ENCODE measurements around the gene CA7. TPM values are rescaled to one million over a fixed set of nuclear protein-coding genes. Genes with fewer than 3 reads are reported as not detected.

CA7 gene
- polyA plus RNA-seq, 1 donor from 2014 or later: not detected

GRCh38 chr16:66842765-66843164, 1.4 kb upstream of the CA7 start:
- Histone ChIP-seq H3K36me3 (ENCODE audit: insufficient read depth, low read length) (no peaks in the 10 kb centered on the region), H3K9ac (ENCODE audit: low read length) (no peak overlapping the region), H3K9me3 (ENCODE audit: low read length) (no peaks in the 10 kb centered on the region), H3K4me3 (ENCODE audit: low read length) (no peak overlapping the region), H3K27me3 (ENCODE audit: insufficient read depth, low read depth, low read length) (peaks cover 47% of the 10 kb centered on the region), H3K79me2 (replicated peaks; ENCODE audit: insufficient read depth, low read length) (no peaks in the 10 kb centered on the region), H3K4me2 (ENCODE audit: low read length) (no peak overlapping the region), H4K20me1 (ENCODE audit: insufficient read depth) (no peaks in the 10 kb centered on the region), H3K27ac (ENCODE audit: low read length) (no peak overlapping the region), H3F3A (ENCODE audit: insufficient read depth, low read length, poor library complexity, severe bottlenecking) (no peaks in the 10 kb centered on the region), H2AFZ (ENCODE audit: low read depth, low read length) (no peak overlapping the region), H3K9me2 (ENCODE audit: insufficient read depth, low read length) (no peaks in the 10 kb centered on the region)
- TF ChIP-seq RAD21 (conservative IDR thresholded peaks at IDR 0.05) (no peak), SMC3 (conservative IDR thresholded peaks at IDR 0.05; ENCODE audit: poor library complexity) (no peak), POLR2AphosphoS5 (IDR thresholded peaks at IDR 0.05) (no peak), EP300 (conservative IDR thresholded peaks at IDR 0.05; ENCODE audit: poor library complexity, severe bottlenecking) (no peak), REST (IDR thresholded peaks at IDR 0.05; ENCODE audit: borderline replicate concordance) (no peak), EZH2 (IDR thresholded peaks at IDR 0.05; ENCODE audit: borderline replicate concordance, insufficient read depth, low read length, poor library complexity, severe bottlenecking) (no peak), CTCF (IDR thresholded peaks at IDR 0.05; ENCODE audit: poor library complexity, severe bottlenecking) (no peak), MXI1 (conservative IDR thresholded peaks at IDR 0.05; ENCODE audit: poor library complexity, severe bottlenecking) (no peak), TAF1 (IDR thresholded peaks at IDR 0.05; ENCODE audit: low read depth) (no peak)

GRCh38 chr16:66843191-66843590, 1.0 kb upstream of the CA7 start:
- Histone ChIP-seq H4K20me1 (ENCODE audit: insufficient read depth) (no peaks in the 10 kb centered on the region), H3K36me3 (ENCODE audit: insufficient read depth, low read length) (no peaks in the 10 kb centered on the region), H3F3A (ENCODE audit: insufficient read depth, low read length, poor library complexity, severe bottlenecking) (no peaks in the 10 kb centered on the region), H2AFZ (ENCODE audit: low read depth, low read length) (no peak overlapping the region), H3K4me3 (ENCODE audit: low read length) (no peak overlapping the region), H3K27ac (ENCODE audit: low read length) (no peak overlapping the region), H3K9me3 (ENCODE audit: low read length) (no peaks in the 10 kb centered on the region), H3K27me3 (ENCODE audit: insufficient read depth, low read depth, low read length) (peaks cover 47% of the 10 kb centered on the region), H3K9me2 (ENCODE audit: insufficient read depth, low read length) (no peaks in the 10 kb centered on the region), H3K79me2 (replicated peaks; ENCODE audit: insufficient read depth, low read length) (no peaks in the 10 kb centered on the region), H3K9ac (ENCODE audit: low read length) (no peak overlapping the region), H3K4me2 (ENCODE audit: low read length) (no peak overlapping the region)
- TF ChIP-seq EZH2 (IDR thresholded peaks at IDR 0.05; ENCODE audit: borderline replicate concordance, insufficient read depth, low read length, poor library complexity, severe bottlenecking) (no peak), CTCF (IDR thresholded peaks at IDR 0.05; ENCODE audit: poor library complexity, severe bottlenecking) (no peak), EP300 (conservative IDR thresholded peaks at IDR 0.05; ENCODE audit: poor library complexity, severe bottlenecking) (no peak), SMC3 (conservative IDR thresholded peaks at IDR 0.05; ENCODE audit: poor library complexity) (no peak), MXI1 (conservative IDR thresholded peaks at IDR 0.05; ENCODE audit: poor library complexity, severe bottlenecking) (no peak), POLR2AphosphoS5 (IDR thresholded peaks at IDR 0.05) (no peak), TAF1 (IDR thresholded peaks at IDR 0.05; ENCODE audit: low read depth) (no peak), REST (IDR thresholded peaks at IDR 0.05; ENCODE audit: borderline replicate concordance) (no peak), RAD21 (conservative IDR thresholded peaks at IDR 0.05) (no peak)
